A673 (cell line): ENCODE results near the gene HSDL2. TPM values are rescaled to one million over a fixed set of nuclear protein-coding genes. Genes with fewer than 3 reads are reported as not detected.

ENCODE experiments used
- BruUV-seq: library from RNA; stranded (reverse); fragments of 400-500 nt; replicated peaks from 2 replicates; lab custom pipeline; 2021; lab: Mats Ljungman, UMichigan
- CTCF ChIA-PET: fragments of 300-600 bp; sonication (Branson Sonifier 250); formaldehyde crosslinking; loops from one replicate; lab custom pipeline; 2022; ENCODE audit warnings: antibody characterized with exemption; lab: Charles Lee
- POLR2A ChIA-PET: fragments of 300-600 bp; sonication (Branson Sonifier 250); formaldehyde crosslinking; loops from one replicate; lab custom pipeline; 2022; ENCODE audit warnings: antibody characterized with exemption; ENCODE audit not compliant: low non-redundant PET; lab: Charles Lee
- DNase-seq: peaks from one replicate; pipeline ENCODE4 v3.0.0-alpha.2; 2015; ENCODE audit warnings: low spot score
- H3K27ac ChIP-seq: fragments of 200-600 bp; sonication (generic); 2 replicates; pipeline ENCODE4 v1.5.1; 2016; ENCODE audit warnings: mixed run types, low read depth, mild to moderate bottlenecking, mixed read lengths, antibody characterized with exemption, low read length; ENCODE audit not compliant: poor library complexity, severe bottlenecking
- H3K27me3 ChIP-seq: fragments of 200-600 bp; sonication (generic); replicated peaks from 2 replicates; pipeline ENCODE4 v1.6.1; 2017; ENCODE audit warnings: mixed run types, low read depth, mild to moderate bottlenecking, mixed read lengths, antibody characterized with exemption, low read length; ENCODE audit not compliant: insufficient read depth, poor library complexity
- H3K36me3 ChIP-seq: fragments of 200-600 bp; sonication (generic); 2 replicates; pipeline ENCODE4 v1.6.1; 2016; ENCODE audit warnings: mixed run types, mild to moderate bottlenecking, mixed read lengths, antibody characterized with exemption, low read length; ENCODE audit not compliant: insufficient read depth, poor library complexity, severe bottlenecking
- H3K4me1 ChIP-seq: fragments of 200-600 bp; sonication (generic); 2 replicates; pipeline ENCODE4 v1.6.1; 2017; ENCODE audit warnings: mixed run types, mild to moderate bottlenecking, mixed read lengths, antibody characterized with exemption, low read length; ENCODE audit not compliant: insufficient read depth, poor library complexity, severe bottlenecking
- H3K4me3 ChIP-seq: fragments of 200-600 bp; sonication (generic); 2 replicates; pipeline ENCODE4 v1.5.1; 2016; ENCODE audit warnings: low read depth, mixed run types, mild to moderate bottlenecking, mixed read lengths, low read length; ENCODE audit not compliant: poor library complexity, severe bottlenecking
- H3K9me3 ChIP-seq: fragments of 200-600 bp; sonication (generic); 2 replicates; pipeline ENCODE4 v1.6.1; 2016; ENCODE audit warnings: mixed run types, low read depth, mild to moderate bottlenecking, mixed read lengths, antibody characterized with exemption, low read length; ENCODE audit not compliant: poor library complexity, severe bottlenecking
- EZH2 ChIP-seq: fragments of 200-600 bp; sonication (generic); IDR thresholded peaks from 2 replicates; pipeline ENCODE4 v1.6.1; 2017; ENCODE audit warnings: borderline replicate concordance, low read depth, mild to moderate bottlenecking, mixed read lengths, antibody characterized with exemption, low read length; ENCODE audit not compliant: poor library complexity, severe bottlenecking
- intact Hi-C: fragments of 100-400 bp; cut with micrococcal nuclease; formaldehyde crosslinking; loops from one replicate; pipeline ENCODE4 v1.10.0; 2022; ENCODE audit not compliant: unreplicated experiment
- total RNA-seq: library from RNA; stranded (reverse); gene quantifications from 2 replicates; pipeline ENCODE4 v1.2.3, GENCODE V29; 2021
- TF ChIP-seq, protein P1 (sequence below): fragments of 300-800, 200-600 bp; sonication (generic); conservative IDR thresholded peaks from 2 replicates; pipeline ENCODE4 v1.5.1; 2017; ENCODE audit warnings: low read depth, mild to moderate bottlenecking, antibody characterized with exemption, low read length, moderate library complexity, mixed read lengths

The HSDL2 gene
- total RNA-seq, 1 experiment from 2014 or later = 28.2 TPM

DNA sequence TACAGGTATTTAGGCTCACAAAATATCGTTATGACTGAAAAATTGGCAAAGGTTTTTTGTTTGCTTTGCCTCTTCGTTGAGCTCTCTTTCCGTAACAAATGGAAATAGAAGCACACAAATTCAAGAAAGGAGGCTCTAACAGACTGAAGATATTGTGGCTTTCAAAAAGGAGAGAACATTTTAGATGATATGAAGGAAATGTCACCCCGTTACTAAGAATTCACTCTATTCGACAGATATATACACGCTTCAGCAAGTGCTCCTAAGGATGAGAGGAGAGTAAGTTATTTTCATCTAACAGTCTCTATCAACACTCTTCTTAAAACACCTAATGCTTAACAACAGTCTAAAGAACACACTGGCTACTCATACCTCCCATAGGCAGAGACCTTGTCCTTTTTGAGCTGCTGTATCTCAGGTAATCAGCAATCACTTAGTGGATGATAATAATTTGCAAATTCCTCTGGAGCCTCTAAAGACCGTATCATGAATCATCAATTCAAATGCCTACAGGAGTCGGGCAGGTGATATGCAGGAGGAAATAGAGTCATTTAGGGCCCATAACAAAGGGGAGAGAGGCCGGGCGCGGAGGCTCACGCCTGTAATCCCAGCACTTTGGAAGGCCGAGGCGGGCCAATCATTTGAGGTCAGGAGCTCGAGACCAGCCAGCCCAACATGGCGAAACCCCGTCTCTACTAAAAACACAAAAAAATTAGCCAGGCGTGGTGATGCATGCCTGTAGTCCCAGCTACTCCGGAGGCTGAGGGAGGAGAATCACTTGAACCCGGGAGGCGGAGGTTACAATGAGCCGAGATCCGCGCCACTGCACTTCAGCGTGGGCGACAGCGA, 1.4 kb upstream of the HSDL2 start:
- ChIA-PET CTCF (no interaction called here), POLR2A (interaction anchor here (0.6 kb wide), 2 partner anchors 174 to 339 kb away, joined by 3 to 4 read pairs; no protein-coding TSS in a partner anchor)
- no peak for DNase-seq
- intact Hi-C loops = loop anchor here (5.0 to 10.0 kb wide), 2 partner anchors 46 to 336 kb away; partner anchors contain the start of genes INIP and PTBP3
- no TSS peak for BruUV-seq
- no peaks in the 10 kb centered on the region for H3K36me3 ChIP-seq
- peaks cover 5% of the 10 kb centered on the region for H3K4me1 ChIP-seq
- no peaks in the 10 kb centered on the region for H3K27me3 ChIP-seq
- H3K27ac ChIP-seq = peak overlapping the region; percentile 96
- TF ChIP-seq EZH2 = no peak
- TF ChIP-seq, protein P1, sequence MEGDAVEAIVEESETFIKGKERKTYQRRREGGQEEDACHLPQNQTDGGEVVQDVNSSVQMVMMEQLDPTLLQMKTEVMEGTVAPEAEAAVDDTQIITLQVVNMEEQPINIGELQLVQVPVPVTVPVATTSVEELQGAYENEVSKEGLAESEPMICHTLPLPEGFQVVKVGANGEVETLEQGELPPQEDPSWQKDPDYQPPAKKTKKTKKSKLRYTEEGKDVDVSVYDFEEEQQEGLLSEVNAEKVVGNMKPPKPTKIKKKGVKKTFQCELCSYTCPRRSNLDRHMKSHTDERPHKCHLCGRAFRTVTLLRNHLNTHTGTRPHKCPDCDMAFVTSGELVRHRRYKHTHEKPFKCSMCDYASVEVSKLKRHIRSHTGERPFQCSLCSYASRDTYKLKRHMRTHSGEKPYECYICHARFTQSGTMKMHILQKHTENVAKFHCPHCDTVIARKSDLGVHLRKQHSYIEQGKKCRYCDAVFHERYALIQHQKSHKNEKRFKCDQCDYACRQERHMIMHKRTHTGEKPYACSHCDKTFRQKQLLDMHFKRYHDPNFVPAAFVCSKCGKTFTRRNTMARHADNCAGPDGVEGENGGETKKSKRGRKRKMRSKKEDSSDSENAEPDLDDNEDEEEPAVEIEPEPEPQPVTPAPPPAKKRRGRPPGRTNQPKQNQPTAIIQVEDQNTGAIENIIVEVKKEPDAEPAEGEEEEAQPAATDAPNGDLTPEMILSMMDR = no peak
- peak overlapping the region; percentile 88 for H3K4me3 ChIP-seq
- no peaks in the 10 kb centered on the region for H3K9me3 ChIP-seq

DNA sequence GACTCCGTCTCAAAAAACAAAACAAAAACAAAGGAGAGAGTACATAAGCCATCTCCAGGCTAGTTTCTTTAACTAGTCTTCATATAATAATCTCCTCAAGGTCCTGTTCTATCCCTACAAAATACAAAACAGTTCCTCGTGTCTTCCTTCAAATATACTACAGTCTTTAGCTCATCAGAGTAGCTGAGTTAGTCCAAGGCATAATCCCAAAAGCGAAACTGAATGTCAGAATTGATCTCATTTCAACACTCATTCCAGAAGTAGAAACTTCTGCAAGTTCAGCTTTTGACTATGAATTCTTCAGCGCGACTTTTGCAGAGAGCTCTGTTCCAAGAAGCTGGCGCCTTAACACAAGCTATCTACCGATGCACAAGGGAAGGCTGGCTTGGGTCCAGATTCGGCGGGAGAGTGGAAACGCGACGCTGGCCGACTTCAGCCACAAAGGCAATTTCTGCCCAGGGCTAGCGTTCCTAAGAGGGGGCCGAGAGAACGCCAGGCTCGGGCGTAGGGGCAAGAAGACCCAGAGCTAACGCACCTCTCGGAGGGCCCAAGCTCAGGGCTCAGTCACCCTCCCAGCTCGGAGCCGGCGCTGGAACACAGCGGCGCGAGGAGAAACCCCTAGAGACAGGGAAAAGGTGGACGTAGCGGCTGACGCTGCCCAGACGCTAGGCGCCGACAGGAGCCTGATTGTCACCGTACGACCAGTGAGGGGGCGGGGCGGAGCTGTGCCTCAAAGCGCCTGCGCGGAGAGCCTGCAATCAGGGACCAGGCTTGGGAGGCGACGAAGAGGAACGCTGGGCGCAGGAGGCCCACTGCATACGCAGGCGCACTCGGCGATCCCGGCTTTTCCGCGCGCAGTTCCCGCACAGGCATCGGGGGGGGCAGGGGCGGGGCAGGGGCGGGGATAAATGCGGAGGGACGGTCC, 469 bp upstream of the HSDL2 start:
- ChIA-PET CTCF (interaction anchor here (0.6 to 1.3 kb wide), 3 partner anchors 18 to 338 kb away, joined by 3 to 6 read pairs (median 4); partner anchors contain the start of gene INIP), POLR2A (interaction anchor here (0.6 kb wide), 2 partner anchors 173 to 340 kb away, joined by 3 to 4 read pairs; no protein-coding TSS in a partner anchor)
- peak; percentile 99 for DNase-seq
- TSS peak; percentile 63 for BruUV-seq
- H3K9me3 ChIP-seq = no peaks in the 10 kb centered on the region
- no peaks in the 10 kb centered on the region for H3K27me3 ChIP-seq
- no peaks in the 10 kb centered on the region for H3K36me3 ChIP-seq
- TF ChIP-seq, protein P1 = no peak
- no peak for TF ChIP-seq EZH2
- peak overlapping the region; percentile 88 for H3K4me3 ChIP-seq
- peaks cover 5% of the 10 kb centered on the region for H3K4me1 ChIP-seq
- intact Hi-C loops = loop anchor here (5.0 to 10.0 kb wide), 2 partner anchors 47 to 335 kb away; partner anchors contain the start of genes INIP and PTBP3
- peak overlapping the region; percentile 96 for H3K27ac ChIP-seq

DNA sequence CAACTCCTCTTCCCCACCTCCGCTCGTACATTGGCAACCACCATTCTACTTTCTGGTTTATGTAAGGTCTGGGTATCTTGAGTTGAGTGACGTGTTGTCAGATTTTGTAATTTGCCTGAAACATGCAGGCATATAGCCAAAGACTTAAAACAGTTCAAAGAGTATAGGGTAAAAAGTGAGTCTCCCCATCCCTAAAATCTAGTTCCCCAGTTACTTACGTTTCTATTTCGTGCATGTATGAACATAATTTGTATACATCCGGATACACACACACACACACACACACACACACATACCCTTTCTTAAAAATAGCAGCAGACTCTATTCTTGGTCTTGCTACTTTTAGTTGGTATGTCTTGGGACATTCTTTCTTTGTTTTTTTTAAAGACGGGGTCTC, 915 bp downstream of the HSDL2 start:
- intact Hi-C loops = no loop called here
- Histone ChIP-seq H3K36me3 (no peaks in the 10 kb centered on the region), H3K27ac (peak overlapping the region; percentile 85), H3K27me3 (no peaks in the 10 kb centered on the region), H3K9me3 (no peaks in the 10 kb centered on the region), H3K4me1 (peaks cover 5% of the 10 kb centered on the region), H3K4me3 (peak overlapping the region; percentile 88)
- peak; percentile 62 for DNase-seq
- no peak for TF ChIP-seq EZH2
- TF ChIP-seq, protein P1 = no peak
- CTCF ChIA-PET = no interaction called here
- POLR2A ChIA-PET = no interaction called here
- BruUV-seq = no TSS peak
